Spleen (tissue), 7 donors: ENCODE data around the gene PHACTR1.

Experiments
- CTCF ChIP-seq, 11 experiments: fragments of 200-600 bp in 7 of 11; fragments of 450-650 bp in 4 of 11; sonication (generic) in 4 of 11; IDR thresholded peaks in 8 of 11; conservative IDR thresholded peaks in 3 of 11; 1 replicate in 7 of 11; 2 replicates in 4 of 11; pipeline versions ENCODE4 v1.4.0 to v1.8.0; 2016 to 2021; ENCODE audit warnings: antibody characterized with exemption in 11 of 11, inconsistent platforms in 4 of 11, mild to moderate bottlenecking in 1 of 11
- POLR2A ChIP-seq, 3 donors: fragments of 450-650 bp; IDR thresholded peaks; one replicate each; pipeline ENCODE4 v1.5.1; 2017; ENCODE audit warnings: antibody characterized with exemption in 3 of 3, mild to moderate bottlenecking in 1 of 3
- POLR2AphosphoS5 ChIP-seq, 3 donors: sonication (generic); formaldehyde crosslinking; IDR thresholded peaks; one replicate each; pipeline ENCODE4 v1.5.1; 2017; ENCODE audit warnings: antibody characterized with exemption in 3 of 3
- donor health status: DM: no; HTN: no; CAD: no; lungs with moderate emphysema.
- donor health status: DM: no; HTN: no; CAD: no.
- donor health status: DM: no; HTN: no; CAD: no.

GRCh38 chr6:13013681-13014503 lies 297.3 kb downstream of the PHACTR1 start:
- no peak for TF ChIP-seq CTCF (IDR thresholded peaks at IDR 0.05 in 8 of 11, conservative IDR thresholded peaks at IDR 0.05 in 3 of 11)
- no peak for TF ChIP-seq POLR2A (IDR thresholded peaks at IDR 0.05)
- no peak for TF ChIP-seq POLR2AphosphoS5 (IDR thresholded peaks at IDR 0.05)
